ENCODE results near the gene AIF1L.

AIF1L gene

DNA sequence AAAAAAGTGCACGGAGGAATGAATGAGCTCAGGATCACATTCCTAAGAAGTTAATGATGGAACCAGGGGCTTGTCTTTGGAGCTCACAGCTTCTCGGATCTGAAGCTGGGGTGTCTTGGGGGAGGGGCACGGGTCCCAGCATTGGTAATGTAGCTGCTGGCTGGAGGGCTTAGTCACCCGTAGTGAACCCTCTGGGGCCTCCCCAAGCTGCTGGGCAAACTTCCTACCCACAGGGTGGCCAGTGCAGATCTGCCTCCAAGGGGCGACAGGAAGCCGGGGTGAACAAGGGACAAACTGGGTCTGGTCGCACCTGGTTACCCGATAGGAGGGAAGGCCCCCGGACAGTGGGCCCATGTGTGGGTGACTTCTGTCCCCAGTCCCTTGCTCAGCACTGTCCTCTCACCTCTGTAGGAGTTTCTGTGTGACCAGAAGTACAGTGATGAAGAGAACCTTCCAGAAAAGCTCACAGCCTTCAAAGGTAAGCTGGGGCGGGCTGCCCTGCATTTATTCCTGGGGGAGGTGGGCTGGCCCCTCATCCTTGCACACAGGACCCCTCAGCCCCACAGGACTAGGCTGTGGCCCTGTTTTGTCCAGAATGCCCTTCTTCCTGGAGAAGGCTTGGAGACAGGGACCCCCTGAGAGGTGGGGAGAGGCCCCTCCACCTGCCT is 15.0 kb downstream of the AIF1L start:
- Histone ChIP-seq H3K4me3 (ENCODE audit: low read length) (no peak overlapping the region), H4K20me1 (ENCODE audit: insufficient read depth, low read length) (no peaks in the 10 kb centered on the region), H3K9ac (ENCODE audit: low read length) (no peak overlapping the region), H3K27me3 (replicated peaks; ENCODE audit: insufficient read depth, low read length) (peaks cover 93% of the 10 kb centered on the region), H3K36me3 (replicated peaks; ENCODE audit: insufficient read depth, low read length) (no peaks in the 10 kb centered on the region), H3K4me1 (ENCODE audit: low read length) (no peaks in the 10 kb centered on the region), H3K9me2 (replicated peaks; ENCODE audit: insufficient read depth, low read length) (no peaks in the 10 kb centered on the region), H3K4me2 (ENCODE audit: low read depth, low read length) (no peak overlapping the region), H3K27ac (ENCODE audit: low read length) (no peak overlapping the region), H3K79me2 (ENCODE audit: low read length) (no peaks in the 10 kb centered on the region), H2AFZ (ENCODE audit: low read length) (no peak overlapping the region), H3K9me3 (replicated peaks; ENCODE audit: insufficient read depth, low read length) (no peaks in the 10 kb centered on the region), H3F3A (ENCODE audit: insufficient read depth, low read length) (no peaks in the 10 kb centered on the region)
- TF ChIP-seq CTCF (IDR thresholded peaks at IDR 0.05; ENCODE audit: low read length) (no peak), EZH2 (optimal IDR thresholded peaks at IDR 0.05; ENCODE audit: low read depth, low read length) (no peak), EZH2phosphoT487 (IDR thresholded peaks at IDR 0.05; ENCODE audit: low read length) (no peak)
- no peak for DNase-seq

DNA sequence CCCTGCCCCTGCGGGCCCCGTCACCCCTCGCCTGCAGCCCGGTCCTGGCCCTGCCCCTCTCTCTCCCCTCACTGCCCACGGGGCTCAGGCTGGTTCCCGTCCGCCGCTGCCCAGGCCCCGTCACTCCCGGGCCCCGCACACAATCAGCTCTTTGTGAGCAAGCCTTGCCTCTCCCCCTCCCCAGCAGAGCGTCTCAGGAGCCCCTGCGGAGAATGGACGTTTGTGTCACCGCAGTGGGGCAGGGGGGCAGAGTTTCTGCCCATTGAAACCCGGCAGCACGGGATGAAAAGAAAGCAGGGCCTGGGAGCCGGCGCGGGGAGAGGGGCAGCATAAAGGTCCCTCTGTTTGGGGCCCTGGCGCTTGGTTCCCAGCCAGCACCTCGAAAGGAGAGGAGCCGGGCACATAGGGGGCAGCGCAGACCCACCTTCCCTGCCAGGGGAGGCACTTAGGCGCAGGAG is 15.6 kb downstream of the AIF1L start:
- Histone ChIP-seq H3K27me3 (replicated peaks; ENCODE audit: insufficient read depth, low read length) (peaks cover 93% of the 10 kb centered on the region), H3K36me3 (replicated peaks; ENCODE audit: insufficient read depth, low read length) (no peaks in the 10 kb centered on the region), H3K9ac (ENCODE audit: low read length) (no peak overlapping the region), H3K4me1 (ENCODE audit: low read length) (no peaks in the 10 kb centered on the region), H3K4me2 (ENCODE audit: low read depth, low read length) (no peak overlapping the region), H2AFZ (ENCODE audit: low read length) (no peak overlapping the region), H3K9me3 (replicated peaks; ENCODE audit: insufficient read depth, low read length) (no peaks in the 10 kb centered on the region), H3K27ac (ENCODE audit: low read length) (no peak overlapping the region), H3K4me3 (ENCODE audit: low read length) (no peak overlapping the region), H4K20me1 (ENCODE audit: insufficient read depth, low read length) (no peaks in the 10 kb centered on the region), H3F3A (ENCODE audit: insufficient read depth, low read length) (no peaks in the 10 kb centered on the region), H3K9me2 (replicated peaks; ENCODE audit: insufficient read depth, low read length) (no peaks in the 10 kb centered on the region), H3K79me2 (ENCODE audit: low read length) (no peaks in the 10 kb centered on the region)
- TF ChIP-seq CTCF (IDR thresholded peaks at IDR 0.05; ENCODE audit: low read length) (no peak), EZH2phosphoT487 (IDR thresholded peaks at IDR 0.05; ENCODE audit: low read length) (no peak), EZH2 (optimal IDR thresholded peaks at IDR 0.05; ENCODE audit: low read depth, low read length) (no peak)
- DNase-seq, result no peak

DNA sequence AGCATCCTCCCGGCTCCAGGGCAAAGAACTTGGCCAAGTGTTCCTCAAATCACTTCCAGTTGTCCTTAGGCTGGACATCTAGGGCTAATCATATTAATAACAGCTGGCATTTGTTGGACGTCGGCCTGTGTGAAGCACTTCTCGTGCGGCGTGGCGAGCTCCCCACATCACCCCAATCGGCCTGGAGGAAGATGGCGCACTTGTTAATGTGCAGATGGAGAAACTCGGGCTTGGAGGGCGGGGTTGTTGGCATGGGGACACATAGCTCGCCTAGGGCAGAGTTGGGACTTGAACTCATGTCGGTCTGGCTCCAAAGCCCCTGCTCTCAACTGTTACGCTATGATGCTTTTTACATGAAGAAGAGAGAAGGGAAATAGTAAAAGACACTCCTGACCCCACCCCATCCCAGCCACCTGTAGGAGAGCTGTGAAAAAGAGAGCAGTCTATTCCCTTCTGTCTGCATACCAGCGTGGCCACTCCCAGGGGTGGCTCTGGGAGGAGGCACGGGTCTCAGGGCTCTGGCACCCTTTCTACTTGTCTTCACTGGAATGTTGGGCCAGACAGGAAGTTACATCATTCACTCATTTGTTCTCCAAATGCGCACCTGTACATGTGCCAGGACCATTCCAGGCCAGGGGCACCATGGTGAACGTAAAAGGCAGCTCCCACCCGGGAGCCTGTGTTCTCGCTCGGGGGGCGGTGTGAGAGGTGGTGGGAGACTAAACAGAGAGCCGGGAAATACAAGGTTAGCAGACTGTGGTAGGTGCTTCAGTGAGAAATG is 16.2 kb downstream of the AIF1L start:
- H3K9me2 ChIP-seq (replicated peaks; ENCODE audit: insufficient read depth, low read length), result no peaks in the 10 kb centered on the region
- H4K20me1 ChIP-seq (ENCODE audit: insufficient read depth, low read length), result no peaks in the 10 kb centered on the region
- H3K9ac ChIP-seq (ENCODE audit: low read length), result no peak overlapping the region
- H3K36me3 ChIP-seq (replicated peaks; ENCODE audit: insufficient read depth, low read length), result no peaks in the 10 kb centered on the region
- H3K4me2 ChIP-seq (ENCODE audit: low read depth, low read length), result no peak overlapping the region
- H3K4me1 ChIP-seq (ENCODE audit: low read length), result no peaks in the 10 kb centered on the region
- TF ChIP-seq EZH2phosphoT487 (IDR thresholded peaks at IDR 0.05; ENCODE audit: low read length), result no peak
- TF ChIP-seq EZH2 (optimal IDR thresholded peaks at IDR 0.05; ENCODE audit: low read depth, low read length), result no peak
- no peak for TF ChIP-seq CTCF (IDR thresholded peaks at IDR 0.05; ENCODE audit: low read length)
- H2AFZ ChIP-seq (ENCODE audit: low read length), result no peak overlapping the region
- no peaks in the 10 kb centered on the region for H3K9me3 ChIP-seq (replicated peaks; ENCODE audit: insufficient read depth, low read length)
- no peak for DNase-seq
- no peaks in the 10 kb centered on the region for H3F3A ChIP-seq (ENCODE audit: insufficient read depth, low read length)
- peaks cover 93% of the 10 kb centered on the region for H3K27me3 ChIP-seq (replicated peaks; ENCODE audit: insufficient read depth, low read length)
- H3K4me3 ChIP-seq (ENCODE audit: low read length), result no peak overlapping the region
- no peak overlapping the region for H3K27ac ChIP-seq (ENCODE audit: low read length)
- H3K79me2 ChIP-seq (ENCODE audit: low read length), result no peaks in the 10 kb centered on the region

Measured in MM.1S (cell line).